Measurements from ENCODE around the gene CPSF4.
A peak's percentile ranks its signal among the peaks of the same experiment; 100 is the strongest.

CPSF4 gene

DNA sequence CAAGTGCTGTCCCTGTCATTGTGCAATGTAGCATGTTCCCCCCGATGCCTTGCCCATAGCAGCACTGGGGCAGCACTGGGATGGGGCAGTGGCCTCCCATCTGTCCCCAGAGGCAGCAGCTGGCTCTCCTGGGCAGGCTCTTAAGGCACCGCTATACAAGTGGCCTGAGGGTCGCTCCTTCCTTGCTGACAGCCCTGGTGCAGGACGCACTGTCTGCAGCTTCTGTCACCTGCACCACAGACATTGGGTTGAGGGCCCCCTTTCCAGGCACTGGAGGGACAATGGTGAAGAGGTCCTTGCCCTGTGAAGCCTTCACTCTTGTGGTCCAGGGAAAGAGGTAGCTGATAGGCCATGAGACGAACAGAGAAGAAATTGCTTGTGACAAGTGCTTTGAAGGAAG is 10.6 kb downstream of the CPSF4 start:
- no peak for DNase-seq

DNA sequence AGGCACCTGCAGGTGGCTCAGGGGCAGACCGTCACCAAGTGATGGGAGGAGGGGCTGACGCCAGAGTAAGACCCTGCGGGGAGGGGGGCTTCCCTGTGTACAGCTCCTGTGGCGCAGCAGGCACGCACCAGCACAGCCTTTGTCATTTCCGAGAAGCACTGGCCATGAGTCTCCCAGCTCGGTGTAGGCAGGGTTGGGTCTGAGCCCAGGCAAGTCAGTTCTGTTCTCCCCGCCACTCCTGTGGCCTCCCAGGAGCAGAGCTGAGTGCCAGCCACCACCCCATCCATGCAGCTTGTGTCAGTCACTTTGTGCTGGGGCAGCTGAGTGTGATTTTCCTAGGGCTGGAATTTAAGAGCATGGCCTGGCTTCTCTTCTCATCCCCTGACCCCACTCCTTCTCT is 13.2 kb downstream of the CPSF4 start:
- DNase-seq: no peak

- DNase-seq: no peak
These were observed 13.8 kb downstream of the CPSF4 start for GRCh38 chr7:99452541-99452940.

- DNase-seq: no peak
These were observed 14.4 kb downstream of the CPSF4 start for GRCh38 chr7:99453105-99453504.

GRCh38 chr7:99455874-99456273 is 17.1 kb downstream of the CPSF4 start:
- no peak for DNase-seq

- no peak for DNase-seq
These were observed 17.5 kb downstream of the CPSF4 start for GRCh38 chr7:99456288-99456687.

GRCh38 chr7:99457050-99457649 is 18.4 kb downstream of the CPSF4 start:
- DNase-seq: no peak

- no peak for DNase-seq
These were observed 19.1 kb downstream of the CPSF4 start for GRCh38 chr7:99457650-99458493.

DNA sequence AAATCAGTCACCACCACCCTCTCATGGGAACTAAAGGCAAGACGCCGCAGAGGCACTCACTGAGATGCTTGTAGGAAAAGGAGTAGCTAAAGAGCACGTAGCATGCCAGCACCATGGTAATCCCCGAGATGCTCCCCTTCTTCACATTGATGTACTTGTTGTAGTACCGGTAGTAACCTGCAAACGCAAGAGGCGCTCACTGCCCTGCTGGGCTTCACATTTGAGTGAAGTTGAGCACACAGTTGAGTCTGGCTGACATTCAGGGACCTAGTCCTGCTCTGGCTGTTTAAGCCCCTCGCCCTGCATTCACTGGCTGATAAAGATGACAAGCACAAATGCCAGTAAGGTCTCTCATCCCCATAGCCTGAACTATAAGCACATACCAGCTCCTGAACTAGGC is 20.3 kb downstream of the CPSF4 start:
- no peak for DNase-seq

DNA sequence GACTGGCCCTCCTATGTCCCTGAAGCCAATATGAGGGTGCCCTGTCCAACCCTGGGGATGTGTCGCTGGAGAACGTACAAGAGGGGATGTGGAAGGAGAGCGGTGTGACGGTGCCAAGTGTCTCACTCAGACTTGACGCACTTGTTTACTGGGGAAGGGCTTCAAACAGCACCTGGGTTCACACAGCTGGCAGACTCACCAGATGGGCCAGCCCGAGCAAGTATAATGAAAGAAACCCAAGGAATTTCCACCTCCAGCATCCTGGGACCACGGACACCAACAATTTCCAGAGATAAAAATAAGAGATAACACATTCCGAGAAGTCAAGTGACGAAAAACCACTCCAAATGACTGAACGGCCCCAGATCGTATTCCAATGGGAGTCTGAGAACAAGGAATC is 21.9 kb downstream of the CPSF4 start:
- DNase-seq: no peak

DNA sequence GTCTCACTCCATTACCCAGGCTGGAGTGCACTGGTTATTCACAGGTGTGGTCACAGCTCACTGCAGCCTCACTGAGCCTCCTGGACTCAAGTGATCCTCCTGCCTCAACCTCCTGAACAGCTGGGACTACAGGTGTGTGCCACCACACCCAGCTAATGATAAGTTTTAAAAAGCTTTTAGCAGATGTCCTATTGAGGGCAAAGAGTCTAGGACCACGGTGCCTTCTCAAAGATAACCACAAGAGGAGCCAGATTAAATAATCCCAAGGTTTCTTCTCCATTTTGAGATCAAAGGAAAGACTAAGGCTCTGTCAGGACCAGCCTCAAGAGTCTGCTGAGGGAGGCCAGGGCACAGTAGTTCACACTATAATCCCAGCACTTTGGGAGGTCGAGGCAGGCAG is 22.5 kb downstream of the CPSF4 start:
- DNase-seq: no peak

GRCh38 chr7:99465421-99465768 is 26.7 kb downstream of the CPSF4 start:
- DNase-seq: no peak

DNA sequence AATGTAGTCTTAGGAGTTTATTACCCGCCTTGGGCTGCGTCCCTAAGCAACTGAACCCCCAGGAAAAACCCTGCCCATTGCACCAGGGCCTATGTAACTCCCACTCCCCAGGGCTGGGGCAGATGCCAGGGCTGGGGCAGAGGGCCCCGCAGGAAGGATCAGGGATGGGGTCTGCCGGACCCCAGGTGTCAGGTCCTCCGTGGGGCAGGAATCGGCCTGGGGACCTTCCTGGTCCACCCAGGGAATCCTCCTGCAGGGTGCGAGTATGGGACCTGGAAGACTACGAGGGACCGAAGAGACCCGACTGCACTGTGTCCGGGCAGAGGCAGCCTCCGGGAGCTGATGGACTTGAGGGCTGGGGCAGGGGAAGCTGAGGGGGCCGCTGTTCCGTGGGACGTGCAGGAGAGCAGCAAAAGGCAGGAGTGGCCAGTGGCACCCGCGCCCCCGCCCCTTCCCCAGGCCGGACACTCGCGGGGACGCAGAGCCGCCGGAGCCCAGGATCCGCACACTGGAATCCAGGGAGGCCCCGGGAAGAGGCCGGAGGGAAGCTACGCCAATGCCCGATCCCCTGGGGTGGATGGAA is 29.7 kb downstream of the CPSF4 start:
- no peak for DNase-seq

- no peak for DNase-seq
These were observed 30.8 kb downstream of the CPSF4 start for GRCh38 chr7:99469381-99470065.

DNA sequence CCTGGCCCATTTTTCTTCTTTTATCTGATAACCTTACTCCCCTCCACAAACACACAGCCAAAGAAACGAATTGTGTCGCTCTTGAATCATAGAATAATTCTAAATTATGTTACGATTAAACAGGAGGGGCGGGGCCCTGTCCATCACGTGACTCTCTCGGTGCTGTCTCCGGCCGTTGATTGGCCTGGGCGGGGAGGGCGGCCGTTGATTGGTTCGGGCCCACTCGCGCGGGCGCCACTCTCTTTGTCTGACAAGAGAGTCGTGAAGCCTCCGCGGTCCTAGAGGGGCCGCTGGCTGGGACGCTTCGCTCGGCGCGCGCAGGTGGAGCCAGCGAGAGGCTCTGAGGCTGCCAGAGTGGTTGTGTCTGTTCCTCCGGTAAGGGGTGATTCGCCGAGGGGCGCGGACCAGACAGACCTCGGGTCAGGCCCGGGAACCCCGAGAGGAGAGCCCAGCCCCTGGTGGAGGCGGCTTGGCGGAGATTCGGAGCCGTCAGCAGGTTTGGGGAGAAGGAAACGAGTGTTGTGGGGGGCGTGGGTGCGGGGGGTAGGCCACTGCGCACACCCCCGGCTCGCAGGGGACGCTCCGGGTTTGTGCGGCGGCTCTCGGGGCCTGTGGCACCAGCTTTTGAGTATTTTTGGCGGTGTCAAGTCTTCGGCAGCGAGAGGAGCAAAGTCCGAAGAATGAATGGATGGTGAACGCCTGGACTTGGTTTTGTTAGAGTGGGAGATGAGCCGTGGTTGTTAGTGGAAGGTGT is 34.0 kb downstream of the CPSF4 start, which contains the start of gene ZNF789:
TSS of gene ZNF789 (plus strand) at position 330 of the 754 bp plus-strand sequence. CDS start 3,567 bp downstream, outside the sequence.
- DNase-seq: peak; percentile 99

- DNase-seq: no peak
These were observed 34.5 kb downstream of the CPSF4 start for GRCh38 chr7:99473315-99473596.

GRCh38 chr7:99476107-99476506 is 37.4 kb downstream of the CPSF4 start:
- no peak for DNase-seq

DNA sequence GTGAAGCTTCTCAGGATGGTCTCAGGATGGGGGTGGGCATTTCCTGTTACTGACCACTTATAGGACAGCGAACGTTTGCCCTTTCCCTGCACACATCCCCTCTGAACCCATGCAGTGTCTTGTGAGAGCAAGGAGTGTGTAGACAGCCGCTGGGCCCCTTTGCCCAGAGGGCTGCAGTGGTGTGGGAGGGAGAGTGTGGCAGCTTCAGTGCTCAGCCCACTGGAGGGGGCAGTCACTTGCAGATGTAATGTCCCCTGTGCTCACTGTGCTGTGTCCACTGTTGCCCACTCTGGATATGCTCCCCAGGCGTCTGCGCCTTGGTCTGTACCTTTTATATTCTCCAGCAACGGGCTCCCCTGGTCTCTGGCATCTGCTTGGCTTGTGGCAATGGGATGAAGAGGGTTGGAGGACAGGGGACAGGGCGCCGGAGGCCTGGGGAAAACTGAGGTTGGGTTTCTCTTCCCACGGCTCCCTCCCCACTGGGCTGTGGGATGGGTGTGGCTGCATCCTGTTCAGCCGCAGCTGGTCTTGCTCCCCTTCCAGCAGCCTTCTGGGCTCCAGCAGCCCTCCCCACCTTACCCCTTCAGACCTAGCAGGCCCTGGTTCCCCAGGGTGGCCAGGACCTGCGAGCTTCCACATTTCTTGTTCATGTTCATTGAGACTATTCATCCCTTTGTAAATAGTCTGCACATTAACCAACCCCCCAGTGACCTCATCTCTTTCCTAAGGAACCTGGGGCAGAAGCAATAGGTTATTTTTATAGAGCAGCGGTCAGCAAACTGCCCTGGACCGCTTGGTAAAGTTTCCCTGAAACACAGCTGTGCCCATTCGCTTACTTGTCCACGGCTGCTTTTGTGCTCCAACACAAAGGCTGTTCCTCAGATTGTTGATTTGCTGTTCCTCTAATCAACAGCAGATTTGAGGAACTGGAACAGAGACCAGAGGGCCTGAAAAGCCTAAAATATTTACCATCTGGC is 40.0 kb downstream of the CPSF4 start:
- no peak for DNase-seq

- no peak for DNase-seq
These were observed 46.4 kb downstream of the CPSF4 start for GRCh38 chr7:99485094-99485493.

- DNase-seq: no peak
These were observed 50.5 kb downstream of the CPSF4 start for GRCh38 chr7:99489235-99489634.

DNA sequence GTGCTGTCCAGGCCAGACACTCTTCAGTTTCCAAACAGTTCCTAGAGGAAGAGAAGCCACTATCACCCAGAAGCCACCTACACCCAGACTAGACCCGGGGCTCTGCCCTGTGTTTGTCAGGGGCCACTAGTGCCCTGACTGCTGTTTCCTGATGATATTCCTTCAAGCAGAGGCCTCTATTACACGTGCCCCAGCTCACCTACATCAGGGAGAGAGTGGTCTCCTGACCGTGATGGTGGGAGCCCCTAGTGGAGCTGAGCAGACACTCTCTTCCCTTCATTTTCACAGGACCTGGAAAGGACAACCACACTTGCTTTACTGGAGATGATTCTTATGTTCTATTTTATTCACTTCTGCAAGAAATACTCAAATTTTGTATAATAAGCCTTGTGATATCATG is 52.1 kb downstream of the CPSF4 start:
- DNase-seq: no peak

GRCh38 chr7:99493823-99494222 is 55.1 kb downstream of the CPSF4 start:
- DNase-seq: no peak

Measured in femur (tissue), 1 donor.